GM21423 (cell line): Measurements from ENCODE around the gene SLC17A9.

ENCODE experiments used
- ATAC-seq: cut with Tn5 transposase; IDR thresholded peaks from one replicate; pipeline ENCODE4 v1.9.1; 2021; ENCODE audit warnings: mild to moderate bottlenecking, moderate library complexity; ENCODE audit not compliant: unreplicated experiment

The SLC17A9 gene

DNA sequence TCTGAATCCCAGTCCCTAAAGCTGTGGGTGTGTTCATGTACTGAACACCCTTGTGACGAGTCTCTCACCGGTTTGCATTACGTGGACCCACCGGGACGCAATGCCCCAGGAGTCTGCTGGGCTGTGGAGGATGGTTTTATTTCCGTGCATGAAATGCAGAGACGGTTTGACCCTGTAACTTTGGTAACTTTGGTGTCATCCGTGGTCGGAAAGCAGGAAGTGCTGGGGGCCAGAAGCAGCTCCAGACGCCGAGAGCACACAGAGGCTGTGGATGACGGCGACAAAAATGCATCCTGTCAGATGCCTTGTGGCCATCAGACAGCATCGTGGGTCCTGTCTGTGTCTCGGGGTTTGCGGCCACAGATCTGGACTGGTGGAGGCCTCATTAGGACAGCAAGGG is 47.1 kb downstream of the SLC17A9 start:
- no peak for ATAC-seq

DNA sequence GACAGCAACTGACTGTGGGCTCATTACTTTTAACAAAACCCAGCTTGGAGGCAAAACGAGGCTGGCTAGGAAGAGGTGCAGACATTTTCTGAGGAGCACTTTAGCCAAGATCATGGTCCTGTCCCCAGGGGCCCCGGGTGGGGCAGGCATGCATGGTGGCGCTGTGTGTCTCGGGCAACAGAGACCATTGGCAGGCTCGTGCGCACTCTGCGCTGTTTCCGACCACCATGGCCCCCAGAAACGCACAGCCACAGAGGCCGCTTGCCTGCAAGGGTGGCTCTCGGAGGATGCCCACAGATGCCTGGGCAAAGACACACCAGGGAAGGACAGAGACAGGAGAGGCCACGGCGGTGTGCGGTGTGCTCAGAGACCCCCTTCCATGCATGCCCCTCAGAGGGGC is 47.5 kb downstream of the SLC17A9 start:
- ATAC-seq = no peak

DNA sequence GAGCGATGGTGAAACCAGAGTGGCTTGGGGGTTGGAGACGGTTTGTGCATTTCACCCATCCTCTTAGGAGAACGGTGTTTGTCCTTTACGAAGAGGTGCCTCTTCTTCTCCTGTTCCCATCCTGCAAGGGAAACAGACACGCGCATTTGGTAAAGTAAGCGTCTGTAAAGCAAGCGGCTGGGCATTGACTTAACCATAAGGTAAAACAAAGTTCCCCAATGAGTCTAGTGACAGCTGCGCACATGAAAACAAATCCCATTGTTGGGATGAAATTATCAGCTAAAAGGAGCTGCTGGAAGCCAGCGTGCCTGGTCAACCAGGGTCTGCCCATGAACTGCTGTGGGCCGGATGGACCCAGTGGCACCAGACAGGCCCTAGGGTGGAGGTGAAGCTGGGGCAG is 48.4 kb downstream of the SLC17A9 start:
- ATAC-seq = no peak

DNA sequence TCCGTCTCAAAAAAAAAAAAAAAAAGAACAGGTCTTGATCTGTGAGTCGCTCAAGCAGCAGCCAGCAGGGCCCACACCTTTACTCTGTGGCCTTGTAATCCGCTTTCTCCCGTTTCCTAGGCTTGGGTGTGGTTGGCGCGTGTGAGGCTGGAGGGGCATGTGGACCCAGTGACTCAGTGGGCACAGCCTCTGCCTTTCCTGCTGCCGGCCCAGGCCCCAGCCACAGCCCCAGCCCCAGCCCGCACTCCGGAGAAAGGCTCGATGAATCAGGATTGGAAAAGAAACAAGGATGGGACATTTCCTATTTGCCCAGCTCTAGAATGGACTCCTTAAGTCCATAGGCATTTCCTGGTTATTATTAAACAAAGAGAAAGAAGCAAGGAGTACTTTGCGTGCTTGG is 50.0 kb downstream of the SLC17A9 start:
- no peak for ATAC-seq

DNA sequence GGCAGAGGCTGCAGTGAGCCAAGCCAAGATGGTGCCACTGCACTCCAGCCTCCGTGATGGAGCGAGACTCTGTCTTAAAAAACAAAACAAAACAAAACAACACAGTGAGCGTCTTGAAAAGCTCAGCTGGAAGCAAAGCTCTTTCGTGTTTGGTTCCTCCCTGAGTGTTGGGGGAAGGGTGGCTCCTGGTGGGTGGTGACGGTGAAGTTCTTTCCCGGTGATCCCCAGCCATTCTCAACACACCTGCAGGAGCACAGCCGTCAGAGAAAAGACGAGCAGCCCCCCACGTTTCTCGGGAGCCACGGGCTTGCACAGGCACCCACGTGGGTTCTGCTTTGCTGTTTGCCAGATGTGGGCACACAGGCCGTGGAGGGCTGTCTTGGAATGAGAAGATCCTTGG is 51.0 kb downstream of the SLC17A9 start:
- no peak for ATAC-seq

DNA sequence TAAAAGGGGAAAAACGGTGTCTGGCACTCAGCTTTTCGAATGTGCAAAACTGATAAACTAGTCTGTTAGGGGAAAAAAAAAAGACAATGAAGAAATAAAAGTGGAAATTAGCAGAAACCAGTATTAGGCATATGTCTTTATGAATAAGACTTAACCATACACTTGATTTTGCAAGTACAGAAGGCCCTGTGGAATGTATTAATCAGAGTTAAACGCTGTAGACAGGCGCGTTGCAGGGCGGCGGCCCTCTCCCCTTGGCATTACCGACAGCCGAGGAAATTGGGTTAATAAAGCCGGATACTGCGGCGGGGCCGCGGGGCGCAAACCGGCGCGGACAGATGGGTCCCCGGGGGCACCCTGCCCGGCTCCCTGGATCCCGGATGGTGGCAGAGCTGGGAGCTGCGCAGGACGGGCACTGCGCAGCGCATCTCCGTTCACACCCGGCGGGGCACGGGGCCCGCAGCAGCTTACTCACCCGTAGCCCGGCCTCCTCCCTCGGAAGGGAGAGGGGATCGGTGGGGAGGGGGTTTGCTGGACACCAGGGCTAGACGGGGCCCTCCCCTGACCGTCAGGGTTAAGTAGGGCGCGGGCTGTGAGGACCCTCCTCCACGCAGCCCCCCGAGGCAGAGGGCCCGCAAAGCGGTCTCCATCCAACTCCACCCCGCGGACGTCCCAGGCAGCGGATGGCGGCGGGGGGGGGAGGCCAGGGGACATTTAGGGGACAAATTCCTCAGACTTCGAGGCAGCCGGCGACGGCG is 52.3 kb downstream of the SLC17A9 start:
- no peak for ATAC-seq

DNA sequence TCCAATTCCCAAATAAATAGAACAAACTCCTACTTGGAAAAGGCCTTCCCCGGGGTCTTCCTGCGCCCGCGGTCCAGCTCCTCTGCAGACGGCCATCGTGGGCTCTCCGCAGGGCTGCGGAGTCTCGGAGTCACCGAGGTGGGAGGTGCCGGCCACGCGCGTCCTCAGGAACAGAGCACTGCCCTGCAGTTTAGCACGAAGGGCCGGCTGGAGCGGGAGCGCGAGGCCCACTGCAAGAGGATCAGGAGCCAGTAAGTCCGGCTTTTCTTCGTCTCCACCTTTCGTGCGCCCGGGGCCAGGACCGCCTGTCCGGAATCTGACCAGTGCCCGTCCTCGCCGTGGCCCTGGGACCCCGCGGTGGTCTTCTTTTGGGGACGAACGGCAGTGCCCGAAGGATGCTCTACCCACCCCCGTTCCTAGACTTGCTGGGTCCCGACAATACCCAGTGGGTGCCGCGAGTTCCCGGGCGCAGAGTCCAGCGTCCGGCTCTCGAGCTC is 52.9 kb downstream of the SLC17A9 start:
- no peak for ATAC-seq

DNA sequence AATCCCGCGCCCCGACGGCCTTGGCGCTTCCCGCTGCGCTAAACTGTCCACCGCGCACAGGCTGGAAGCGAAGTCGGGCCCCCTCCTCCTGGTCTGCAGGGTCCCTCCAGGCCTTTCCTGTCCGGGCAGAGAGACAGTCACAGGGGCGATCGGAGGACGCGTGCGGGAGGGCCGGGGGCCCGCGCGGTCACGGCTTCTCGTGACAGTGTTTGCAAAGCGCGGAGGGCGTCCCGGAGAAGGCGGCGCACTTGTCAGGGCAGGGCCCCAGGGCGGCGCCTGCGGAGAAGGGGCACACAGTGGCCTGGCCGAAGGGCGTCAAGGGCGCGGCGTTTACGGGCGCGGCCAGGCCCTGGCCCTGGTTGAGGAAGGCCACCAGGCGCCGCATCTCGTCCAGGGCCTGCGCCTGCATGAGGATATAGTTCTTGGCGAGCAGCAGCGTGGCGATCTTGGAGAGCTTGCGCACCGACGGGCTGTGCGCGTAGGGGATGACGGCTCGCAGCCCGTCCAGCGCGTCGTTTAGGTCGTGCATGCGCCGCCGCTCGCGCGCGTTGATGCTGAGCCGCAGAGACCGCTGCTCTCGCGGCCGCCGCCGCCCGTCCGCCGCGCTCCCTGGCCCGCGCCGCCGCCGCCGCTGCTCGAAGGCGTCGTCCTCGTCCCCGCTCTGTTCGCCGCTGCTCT is 53.5 kb downstream of the SLC17A9 start:
- no peak for ATAC-seq

DNA sequence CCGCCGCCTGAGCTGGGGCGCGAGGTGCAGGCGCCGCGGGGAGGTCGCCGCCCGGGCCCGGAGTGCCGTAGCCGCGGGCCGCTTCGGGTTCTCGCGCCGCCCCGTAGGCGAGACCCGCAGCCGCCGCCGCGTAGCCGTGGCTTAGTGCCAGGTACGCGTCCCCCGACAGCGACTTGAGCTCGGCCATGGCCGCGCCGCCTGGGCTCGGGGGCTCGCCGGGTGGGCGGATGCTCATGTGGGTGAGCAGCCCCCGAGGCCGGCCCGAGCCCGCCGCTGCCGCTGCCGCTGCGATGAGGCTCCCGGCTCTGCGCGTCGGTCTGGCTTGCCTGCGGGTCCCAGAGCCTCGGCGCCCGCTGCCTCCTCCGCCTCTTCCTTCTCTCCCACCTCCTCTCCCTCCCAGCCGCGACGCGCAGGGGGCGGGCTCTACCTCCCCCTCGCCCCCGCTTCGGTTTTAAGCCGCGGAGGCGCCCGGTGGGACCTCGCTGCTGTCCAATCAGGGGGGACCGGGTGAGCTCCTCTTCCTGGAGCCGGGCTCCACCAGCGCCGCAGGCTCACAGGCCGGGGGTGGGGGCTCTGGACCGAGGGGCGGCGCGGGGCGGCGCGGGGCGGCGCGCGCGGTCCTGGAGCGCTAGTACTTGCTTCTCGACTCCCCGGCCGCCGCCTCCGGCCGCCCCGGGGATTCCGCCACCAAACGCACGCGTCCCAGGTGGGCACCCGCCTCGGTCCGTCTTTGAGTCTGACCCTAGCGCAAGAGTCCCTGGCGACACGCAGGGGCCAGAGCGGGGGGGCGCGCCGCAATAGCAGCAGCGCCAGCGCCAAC is 54.2 kb downstream of the SLC17A9 start, which contains the start of gene BHLHE23:
Gene BHLHE23 (minus strand): TSS at position 425 of the 820 bp plus-strand sequence. CDS start 190 bp downstream, at position 235.
- no peak for ATAC-seq

DNA sequence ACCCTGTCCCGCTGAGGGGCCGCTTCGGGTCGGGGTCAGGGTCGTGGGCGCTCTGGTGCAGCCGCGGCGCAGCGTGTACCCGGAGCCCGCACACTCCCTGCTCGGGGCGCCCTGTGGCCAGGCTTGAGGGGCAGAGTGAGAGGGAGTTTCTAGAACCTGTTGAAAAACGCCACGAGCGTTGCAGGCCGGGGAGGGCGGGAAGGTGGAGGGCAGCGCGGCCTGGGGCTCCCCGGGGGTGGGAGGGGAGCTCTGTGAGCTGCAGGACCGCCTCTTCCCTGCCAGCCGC is 54.8 kb downstream of the SLC17A9 start:
- ATAC-seq = no peak

DNA sequence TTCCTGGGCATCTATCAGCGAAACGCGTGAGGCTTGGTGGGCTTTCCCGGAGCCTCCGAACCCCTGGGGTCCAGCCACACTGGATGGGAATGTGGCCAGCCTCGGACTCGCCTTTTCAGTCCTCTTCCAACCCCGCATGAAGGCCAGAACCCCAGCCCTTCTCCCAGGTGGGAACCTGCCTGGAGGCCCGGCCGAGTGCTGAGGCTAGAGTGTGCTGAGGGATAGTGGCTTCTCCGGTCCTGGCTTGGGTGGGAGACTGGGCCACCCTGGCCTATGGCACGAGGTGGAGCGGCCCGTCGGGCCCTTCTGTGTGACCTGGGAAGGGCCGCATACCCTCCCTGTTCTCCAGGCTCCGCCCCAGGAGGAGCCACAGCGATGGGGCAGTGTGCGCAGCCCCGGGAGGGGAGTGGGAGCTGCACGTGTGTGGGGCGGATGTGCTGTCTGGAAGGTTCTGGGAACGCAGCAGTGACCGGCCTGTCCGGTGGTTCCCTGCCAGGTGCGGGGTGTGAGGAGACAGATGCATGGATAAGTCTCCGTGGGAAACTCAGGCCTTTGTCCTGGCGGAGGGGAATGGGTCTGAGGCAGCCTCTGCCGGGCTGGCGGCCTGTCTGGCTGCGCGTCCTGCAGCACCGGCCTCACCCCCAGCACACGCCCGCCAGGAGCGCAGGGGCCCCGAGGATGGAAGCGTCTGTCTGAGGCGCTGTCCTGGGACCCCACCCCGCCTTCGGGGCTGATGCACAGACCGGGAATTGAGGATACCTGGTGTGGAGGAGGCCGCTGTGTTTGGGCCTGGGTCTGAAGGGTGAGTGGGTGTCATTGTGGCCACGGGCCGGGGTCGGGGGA is 55.4 kb downstream of the SLC17A9 start:
- no peak for ATAC-seq

DNA sequence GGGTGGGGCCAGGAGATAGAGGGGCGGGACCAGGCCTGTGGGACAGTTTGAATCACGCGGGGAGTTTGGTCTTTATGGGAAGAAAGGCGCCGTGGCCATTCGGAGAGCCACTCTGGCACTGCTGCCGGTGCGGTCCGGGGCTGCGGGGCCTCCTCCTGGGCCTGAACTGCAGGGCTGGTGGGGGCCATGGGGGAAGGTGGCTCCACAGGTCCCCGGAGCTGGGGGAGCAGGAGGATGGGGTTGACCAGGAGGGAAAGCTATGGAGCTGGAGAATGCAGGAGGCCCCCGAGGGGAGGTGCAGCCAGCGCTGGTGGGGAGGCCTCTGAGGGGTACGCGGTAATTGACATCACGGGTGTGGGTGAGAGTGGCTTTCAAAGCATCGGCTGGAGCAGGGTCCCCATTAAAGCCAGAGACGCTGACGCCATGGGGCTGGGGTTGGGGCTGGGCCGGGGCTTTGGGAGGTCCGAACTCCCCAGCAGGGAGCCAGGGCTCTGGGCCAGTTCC is 56.1 kb downstream of the SLC17A9 start:
- ATAC-seq = no peak

DNA sequence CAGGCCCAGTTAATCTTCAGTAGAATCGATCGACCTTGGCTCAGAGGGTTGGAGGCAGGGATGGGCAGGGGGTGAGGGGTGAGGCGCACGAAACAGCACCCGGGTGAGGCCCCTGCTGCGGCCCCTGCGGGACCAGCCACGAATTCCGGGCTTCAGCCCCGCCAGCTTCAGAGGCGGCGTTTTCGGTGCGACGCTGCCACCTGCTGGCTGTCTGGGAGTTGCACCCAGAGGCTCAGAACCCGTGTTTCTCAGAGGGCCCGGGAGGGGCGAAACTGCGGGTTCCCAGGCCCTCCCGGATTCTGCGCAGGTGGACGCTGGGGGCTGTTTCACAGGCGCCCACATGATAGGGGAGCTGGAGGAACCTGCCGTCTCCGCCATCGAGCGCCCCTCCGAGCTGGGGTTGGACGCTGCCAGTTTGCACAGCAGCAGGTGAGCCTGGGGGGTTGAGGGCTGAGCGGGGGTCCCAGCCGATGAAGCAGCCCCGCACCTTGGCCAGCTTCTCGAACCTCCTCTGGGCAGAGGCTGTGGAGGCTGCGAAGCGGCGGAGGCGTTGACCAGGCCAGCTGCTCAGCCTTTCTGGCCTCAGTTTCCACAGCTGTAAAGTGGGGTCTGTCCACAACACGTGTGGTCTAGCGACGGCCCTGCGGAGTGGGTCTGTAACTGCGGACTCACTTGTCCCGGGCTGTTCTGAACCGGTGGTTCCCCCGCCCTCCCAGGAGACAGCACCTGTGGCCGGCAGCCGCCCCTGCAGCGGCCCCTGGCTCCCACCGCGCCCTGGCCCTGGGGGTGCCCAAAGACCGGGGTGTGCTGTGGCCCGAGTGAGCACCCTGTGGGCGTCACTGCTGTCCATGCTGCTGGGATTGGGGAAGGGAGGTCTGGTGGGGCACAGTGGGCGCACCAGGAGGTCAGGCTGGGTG is 56.8 kb downstream of the SLC17A9 start:
- peak; percentile 49 for ATAC-seq

DNA sequence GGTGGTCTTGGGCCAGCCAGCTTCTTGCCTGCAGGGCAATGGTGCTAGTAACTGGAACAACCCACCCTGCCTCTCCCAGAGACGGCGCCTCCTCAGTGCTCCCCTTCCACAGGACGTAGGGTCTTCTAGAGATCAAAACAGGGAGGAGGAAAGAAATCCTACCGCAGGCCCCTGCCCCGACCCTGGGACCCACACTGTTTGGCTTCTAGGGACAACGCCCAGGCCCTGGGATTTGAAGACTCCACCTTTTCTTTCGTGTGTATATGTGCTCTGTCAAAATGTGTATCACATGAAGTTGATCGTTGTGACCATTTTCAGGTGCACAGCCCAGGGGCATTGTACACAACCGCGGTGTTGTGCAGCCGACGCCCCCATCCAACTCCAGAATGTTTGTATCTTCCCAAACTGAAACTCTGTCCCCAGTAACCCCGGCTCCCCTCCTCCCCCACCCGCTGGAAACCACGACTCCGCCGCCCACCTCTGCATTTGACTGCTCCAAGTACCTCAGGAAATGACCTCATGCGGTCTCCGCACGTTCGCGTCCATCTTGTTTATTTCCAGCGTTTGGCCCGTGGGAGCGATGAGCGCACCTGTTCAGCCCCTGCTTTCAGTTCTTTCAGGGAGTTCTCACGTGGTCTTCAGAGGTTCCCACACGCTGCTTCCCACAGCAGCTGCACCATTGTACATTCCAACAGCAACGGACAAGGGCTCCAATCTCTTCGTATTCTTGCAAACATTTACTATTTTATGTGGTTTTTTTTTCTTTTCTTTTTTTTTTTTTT is 57.7 kb downstream of the SLC17A9 start:
- ATAC-seq = peak; percentile 51

DNA sequence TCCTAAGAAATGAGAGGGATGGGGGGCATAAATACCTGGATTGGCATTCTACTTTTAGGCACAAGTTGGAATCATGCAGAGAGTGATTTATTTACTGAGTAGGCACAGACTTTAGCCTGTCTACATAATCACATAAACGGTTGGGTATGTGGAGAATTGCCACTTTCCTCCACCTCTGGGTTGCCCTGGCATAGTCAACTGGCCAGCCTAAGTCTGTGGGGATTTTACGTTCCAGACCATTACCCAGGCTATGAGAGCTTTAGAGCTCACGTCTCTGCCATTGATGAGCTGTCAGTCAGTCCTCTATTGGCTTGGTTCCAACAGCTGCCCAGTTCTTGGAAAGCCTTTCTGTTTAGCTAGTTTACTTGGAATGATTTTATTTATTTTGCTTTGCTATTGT is 59.3 kb downstream of the SLC17A9 start:
- ATAC-seq = no peak

DNA sequence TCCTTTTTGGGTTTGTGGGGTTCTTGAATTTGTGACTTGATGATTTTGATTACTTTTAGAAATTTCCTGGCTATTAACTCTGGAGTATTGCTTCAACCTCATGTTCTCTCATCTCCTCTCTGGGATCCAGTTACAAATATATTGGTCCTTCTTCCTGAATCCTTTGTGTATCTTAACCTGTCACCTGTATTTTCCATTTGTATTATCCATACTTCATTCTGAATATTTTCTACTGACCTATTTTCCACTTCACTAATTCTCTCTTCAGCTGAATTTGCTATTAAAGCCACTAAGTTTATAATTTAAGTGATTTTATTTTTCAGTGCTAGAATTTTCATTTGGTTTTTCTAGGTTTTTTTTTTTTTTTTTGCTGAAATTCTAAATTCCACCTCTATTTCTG is 60.7 kb downstream of the SLC17A9 start:
- no peak for ATAC-seq

DNA sequence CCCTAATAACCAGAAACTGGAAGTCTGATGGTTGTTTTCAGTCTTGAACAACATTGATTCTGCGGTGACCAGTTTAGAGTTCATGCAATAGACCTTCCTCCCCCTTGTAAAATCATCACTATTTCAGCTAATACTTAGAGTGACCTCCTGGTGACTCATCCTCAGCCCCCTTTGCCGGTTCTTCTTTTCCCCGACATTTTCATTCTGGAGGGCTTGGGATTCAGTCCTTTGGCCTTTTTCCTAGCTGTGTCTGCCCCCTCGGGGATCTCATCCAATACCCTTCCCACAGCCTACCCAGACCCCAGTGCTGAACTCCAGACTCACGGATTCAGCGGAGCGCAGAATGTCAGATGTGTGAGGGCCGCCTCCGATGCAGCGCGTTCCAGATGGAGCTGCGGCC is 61.8 kb downstream of the SLC17A9 start:
- no peak for ATAC-seq

DNA sequence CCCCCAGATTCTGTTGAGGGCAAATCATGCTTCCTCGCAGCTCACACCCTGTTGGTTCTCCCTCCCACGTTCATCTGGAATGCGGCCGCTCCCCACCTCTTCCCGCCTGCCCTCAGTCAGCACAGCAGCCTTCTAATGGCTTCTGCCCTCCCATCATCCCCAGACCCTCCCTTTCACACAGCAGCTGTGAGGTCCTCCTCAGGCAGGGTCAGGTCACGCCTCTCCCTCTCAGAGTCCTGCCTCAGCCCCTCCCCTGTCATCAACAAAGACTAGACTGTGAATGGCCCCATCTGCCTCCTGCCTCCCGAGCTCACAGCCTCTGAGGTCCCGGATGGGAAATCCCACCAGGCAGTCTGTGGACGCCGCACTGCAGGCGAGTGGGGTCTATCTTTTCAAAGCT is 62.2 kb downstream of the SLC17A9 start:
- ATAC-seq = no peak

DNA sequence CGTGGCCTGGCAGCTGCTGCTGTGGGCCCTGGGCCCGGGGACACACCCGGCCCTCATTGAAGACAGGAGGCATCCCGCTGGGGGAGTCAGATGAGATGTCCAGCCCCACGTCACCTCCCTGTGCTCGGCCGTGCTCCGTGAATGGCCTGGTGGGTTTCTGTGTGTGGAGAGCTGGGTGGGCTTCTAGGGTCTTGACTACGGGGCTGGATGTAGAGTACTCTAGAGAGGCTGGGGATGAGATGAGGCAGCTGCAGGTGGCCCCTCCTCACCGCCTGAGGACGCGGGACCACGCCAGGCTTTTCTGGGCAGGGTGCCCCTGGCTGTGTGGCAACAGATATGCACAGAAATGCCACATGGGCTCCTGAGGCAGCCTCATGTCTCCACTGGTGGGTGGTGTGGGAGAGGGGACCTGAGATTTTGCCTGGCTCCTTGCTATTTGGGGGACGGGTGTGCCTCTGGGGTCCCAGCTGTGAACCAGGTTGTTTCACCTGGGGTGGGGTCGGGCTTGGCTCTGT is 62.7 kb downstream of the SLC17A9 start:
- no peak for ATAC-seq
